Measurements from ENCODE around the gene FHL1. TPM values are rescaled to one million over a fixed set of nuclear protein-coding genes. Genes with fewer than 3 reads are reported as not detected.

Gene FHL1
- total RNA-seq, 1 donor from 2014 or later, result 15.5 TPM

- H3K4me3 ChIP-seq (ENCODE audit: low read depth, low read length), result no peak overlapping the region
- no peak for DNase-seq (ENCODE audit: low read depth)
- no peak for TF ChIP-seq CTCF (conservative IDR thresholded peaks at IDR 0.05; ENCODE audit: low read depth, low read length)
Observed at GRCh38 chrX:136115126-136115903, 32.0 kb upstream of the FHL1 start.

GRCh38 chrX:136115904-136116297 is 31.4 kb upstream of the FHL1 start:
- no peak for DNase-seq (ENCODE audit: low read depth)
- TF ChIP-seq CTCF (conservative IDR thresholded peaks at IDR 0.05; ENCODE audit: low read depth, low read length), result no peak
- H3K4me3 ChIP-seq (ENCODE audit: low read depth, low read length), result no peak overlapping the region

- H3K4me3 ChIP-seq (ENCODE audit: low read depth, low read length), result no peak overlapping the region
- no peak for TF ChIP-seq CTCF (conservative IDR thresholded peaks at IDR 0.05; ENCODE audit: low read depth, low read length)
Observed at GRCh38 chrX:136121788-136122187, 25.5 kb upstream of the FHL1 start.

GRCh38 chrX:136122207-136122606 is 25.1 kb upstream of the FHL1 start:
- DNase-seq (ENCODE audit: low read depth), result no peak
- TF ChIP-seq CTCF (conservative IDR thresholded peaks at IDR 0.05; ENCODE audit: low read depth, low read length), result no peak
- H3K4me3 ChIP-seq (ENCODE audit: low read depth, low read length), result no peak overlapping the region

More at GRCh38 chrX:136121788-136122187, 25.5 kb upstream of the FHL1 start:
- no peak for DNase-seq (ENCODE audit: low read depth)

- no peak for TF ChIP-seq CTCF (conservative IDR thresholded peaks at IDR 0.05; ENCODE audit: low read depth, low read length)
- no peak overlapping the region for H3K4me3 ChIP-seq (ENCODE audit: low read depth, low read length)
- no peak for DNase-seq (ENCODE audit: low read depth)
Observed at GRCh38 chrX:136125106-136125505, 22.2 kb upstream of the FHL1 start.

- no peak for TF ChIP-seq CTCF (conservative IDR thresholded peaks at IDR 0.05; ENCODE audit: low read depth, low read length)
- H3K4me3 ChIP-seq (ENCODE audit: low read depth, low read length), result no peak overlapping the region
- no peak for DNase-seq (ENCODE audit: low read depth)
Observed at GRCh38 chrX:136126371-136126770, 21.0 kb upstream of the FHL1 start.

GRCh38 chrX:136126872-136127406 is 20.4 kb upstream of the FHL1 start:
- no peak overlapping the region for H3K4me3 ChIP-seq (ENCODE audit: low read depth, low read length)
- TF ChIP-seq CTCF (conservative IDR thresholded peaks at IDR 0.05; ENCODE audit: low read depth, low read length), result no peak
- DNase-seq (ENCODE audit: low read depth), result no peak
